Transverse colon (tissue), 4 donors: ENCODE results near the gene CNTN4. TPM values are rescaled to one million over a fixed set of nuclear protein-coding genes. Genes with fewer than 3 reads are reported as not detected.

ENCODE experiments used
- DNase-seq: peaks from one replicate; pipeline ENCODE4 v3.0.0-alpha.2; 2019
- H3K27ac ChIP-seq, 4 donors: fragments of 200-600 bp; sonication (generic); 2 replicates each; pipeline ENCODE4 v1.5.1; 2016 to 2018; ENCODE audit warnings: inconsistent platforms in 4 of 4
- H3K27me3 ChIP-seq: fragments of 200-600 bp; sonication (generic); 2 replicates; pipeline ENCODE4 v1.5.1; 2017; ENCODE audit warnings: inconsistent platforms
- H3K36me3 ChIP-seq, 4 donors: fragments of 200-600 bp; sonication (generic); 2 replicates each; pipeline ENCODE4 v1.5.1; 2017 to 2019; ENCODE audit warnings: inconsistent platforms in 4 of 4
- H3K4me1 ChIP-seq, 4 donors: fragments of 200-600 bp; sonication (generic); 2 replicates each; pipeline ENCODE4 v1.5.1; 2017 to 2020; ENCODE audit warnings: inconsistent platforms in 4 of 4
- H3K4me3 ChIP-seq, 4 donors: fragments of 200-600 bp; sonication (generic); 1 replicate in 1 of 4; 2 replicates in 3 of 4; pipeline versions ENCODE4 v1.5.1 to v1.6.1; 2017 to 2019; ENCODE audit warnings: inconsistent platforms in 4 of 4
- H3K9me3 ChIP-seq, 2 donors: fragments of 200-600 bp; sonication (generic); 2 replicates each; pipeline ENCODE4 v1.5.1; 2017 to 2019; ENCODE audit warnings: inconsistent platforms in 2 of 2
- CTCF ChIP-seq, 5 experiments: fragments of 200-600 bp in 3 of 5; fragments of 450-650 bp in 2 of 5; sonication (generic) in 3 of 5; IDR thresholded peaks; 1 replicate in 2 of 5; 2 replicates in 3 of 5; pipeline ENCODE4 v1.5.1; 2016 to 2017; ENCODE audit warnings: antibody characterized with exemption in 5 of 5, inconsistent platforms in 3 of 5, mild to moderate bottlenecking in 2 of 5, moderate library complexity in 1 of 5
- EP300 ChIP-seq: sonication (generic); formaldehyde crosslinking; IDR thresholded peaks from one replicate; pipeline ENCODE4 v1.6.1; 2017; ENCODE audit warnings: antibody characterized with exemption, low read depth
- POLR2A ChIP-seq: fragments of 450-650 bp; IDR thresholded peaks from one replicate; pipeline ENCODE4 v1.6.1; 2016; ENCODE audit warnings: antibody characterized with exemption, mild to moderate bottlenecking, moderate library complexity
- POLR2AphosphoS5 ChIP-seq, 3 donors: sonication (generic); formaldehyde crosslinking; IDR thresholded peaks; one replicate each; pipeline ENCODE4 v1.6.1; 2016; ENCODE audit warnings: antibody characterized with exemption in 3 of 3
- WGBS, 2 donors: methylation state at CpG; one replicate each; pipeline ENCODE4 v1.1.5; 2018; ENCODE audit warnings: low coverage in 1 of 2; 5-methylcytosine and 5-hydroxymethylcytosine counted together
- in situ Hi-C, 4 donors: fragments of 200-750 bp; cut with MboI; loops; one replicate each; pipeline versions ENCODE4 v1.15.0 to v1.15.1; 2017; ENCODE audit warnings: low sequenced_read_pairs in 3 of 4, low pct_ligation_motif_present in 1 of 4, low pct_unique_long_range_greater_than_20kb in 1 of 4
- intact Hi-C: fragments of 100-400 bp; cut with DNase I; formaldehyde crosslinking; loops from one replicate; pipeline ENCODE4 v1.15.1; 2023; ENCODE audit warnings: low total_unique reads
- total RNA-seq, 4 donors: library from RNA; depleted of rRNA; stranded (reverse); fragments of >200 nt; gene quantifications; one replicate each; pipeline ENCODE4 v1.1.0, GENCODE V29; 2016

Gene CNTN4
- total RNA-seq, 4 donors from 2014 or later, result 17.6 to 49.0 (median 17.8) TPM

GRCh38 chr3:2597615-2598014 is 498.9 kb downstream of the CNTN4 start:
- no peak for DNase-seq
- Histone ChIP-seq H3K36me3 (no peaks in the 10 kb centered on the region), H3K4me1 (peaks cover 0 to 22% (median 4%) of the 10 kb centered on the region in 4 donors), H3K9me3 (no peaks in the 10 kb centered on the region), H3K4me3 (no peak overlapping the region), H3K27ac (no peak overlapping the region), H3K27me3 (no peaks in the 10 kb centered on the region)
- TF ChIP-seq POLR2AphosphoS5 (IDR thresholded peaks at IDR 0.05), result no peak
- TF ChIP-seq CTCF (IDR thresholded peaks at IDR 0.05), result no peak
- no peak for TF ChIP-seq POLR2A
- TF ChIP-seq EP300, result no peak
- intact Hi-C loops (no loop called here), in situ Hi-C loops (no loop called here)
- 27 to 47% methylated on average over 3 of the region's 3 CpGs for WGBS, 2 donors

- Histone ChIP-seq H3K27me3 (no peaks in the 10 kb centered on the region), H3K9me3 (no peaks in the 10 kb centered on the region), H3K4me3 (no peak overlapping the region), H3K4me1 (peaks cover 0 to 16% (median 4%) of the 10 kb centered on the region in 4 donors), H3K27ac (no peak overlapping the region), H3K36me3 (no peaks in the 10 kb centered on the region)
- no peak for DNase-seq
- WGBS, 2 donors, result 97 to 100% methylated on average over 1 of the region's 1 CpG
- no peak for TF ChIP-seq POLR2A
- TF ChIP-seq POLR2AphosphoS5 (IDR thresholded peaks at IDR 0.05), result no peak
- no peak for TF ChIP-seq EP300
- TF ChIP-seq CTCF (IDR thresholded peaks at IDR 0.05), result no peak
- in situ Hi-C loops (no loop called here), intact Hi-C loops (no loop called here)
Measured at GRCh38 chr3:2599471-2599870, 500.8 kb downstream of the CNTN4 start.

- 56 to 80% methylated on average over 1 to 5 of the region's 5 CpGs for WGBS, 2 donors
- Histone ChIP-seq H3K4me1 (no peaks in the 10 kb centered on the region), H3K36me3 (no peaks in the 10 kb centered on the region), H3K27ac (no peak overlapping the region), H3K4me3 (no peak overlapping the region), H3K9me3 (no peaks in the 10 kb centered on the region), H3K27me3 (no peaks in the 10 kb centered on the region)
- in situ Hi-C loops, result no loop called here
- DNase-seq, result no peak
- intact Hi-C loops, result no loop called here
- TF ChIP-seq POLR2AphosphoS5 (IDR thresholded peaks at IDR 0.05) (no peak), CTCF (IDR thresholded peaks at IDR 0.05) (no peak)
Measured at GRCh38 chr3:2603692-2604289, 505.1 kb downstream of the CNTN4 start.

- no peak overlapping the region for H3K4me3 ChIP-seq
- H3K36me3 ChIP-seq, result no peaks in the 10 kb centered on the region
- H3K27ac ChIP-seq, result no peak overlapping the region
- in situ Hi-C loops, result no loop called here
- DNase-seq, result no peak
- H3K9me3 ChIP-seq, result no peaks in the 10 kb centered on the region
- intact Hi-C loops, result no loop called here
- TF ChIP-seq POLR2A (no peak), CTCF (IDR thresholded peaks at IDR 0.05) (no peak), EP300 (no peak), POLR2AphosphoS5 (IDR thresholded peaks at IDR 0.05) (no peak)
- no peaks in the 10 kb centered on the region for H3K27me3 ChIP-seq
- H3K4me1 ChIP-seq, result no peaks in the 10 kb centered on the region
- 85 to 100% methylated on average over 3 of the region's 3 CpGs for WGBS, 2 donors
Measured at GRCh38 chr3:2614578-2614977, 515.9 kb downstream of the CNTN4 start.
